Urothelium cell line (cell line): ENCODE results near the gene RPEL1.
"Not testable (repeated sequence)": the region's sequence is repeated elsewhere in the genome, so short reads cannot be mapped to it uniquely, and the experiment has no call there.

Experiments used
- DNase-seq: peaks from one replicate; pipeline ENCODE4 v3.0.0; 2011; ENCODE audit warnings: low spot score, mixed read lengths
- FAIRE-seq: peaks from 2 replicates; lab custom pipeline; 2011; peaks lifted over from hg19 to GRCh38; lab: Jason Lieb, UNC

The RPEL1 gene

DNA sequence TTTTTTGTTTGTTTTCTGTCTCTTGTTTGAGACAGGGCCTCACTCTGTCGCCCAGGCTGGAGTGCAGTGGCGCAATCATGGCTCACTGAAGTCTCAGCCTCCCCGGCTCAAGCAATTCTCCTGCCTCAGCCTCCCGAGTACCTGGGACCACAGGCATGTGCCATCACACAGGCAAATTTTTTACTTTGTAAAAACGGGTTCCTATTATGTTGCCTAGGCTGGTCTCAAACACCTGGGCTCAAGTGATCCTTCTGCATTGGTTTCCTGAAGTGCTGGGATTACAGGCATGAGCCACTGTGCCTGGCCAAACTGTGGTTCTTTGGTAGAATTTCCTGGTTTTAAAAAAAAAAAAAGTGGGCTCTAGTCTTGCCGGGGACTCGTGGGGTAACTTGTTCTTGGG, at the start of gene RPEL1:
Gene RPEL1, plus strand, starts transcription at position 301 of the 400 bp plus-strand sequence. CDS start 110 bp downstream, outside the sequence.
- FAIRE-seq, DNase-seq: not testable (repeated sequence)

DNA sequence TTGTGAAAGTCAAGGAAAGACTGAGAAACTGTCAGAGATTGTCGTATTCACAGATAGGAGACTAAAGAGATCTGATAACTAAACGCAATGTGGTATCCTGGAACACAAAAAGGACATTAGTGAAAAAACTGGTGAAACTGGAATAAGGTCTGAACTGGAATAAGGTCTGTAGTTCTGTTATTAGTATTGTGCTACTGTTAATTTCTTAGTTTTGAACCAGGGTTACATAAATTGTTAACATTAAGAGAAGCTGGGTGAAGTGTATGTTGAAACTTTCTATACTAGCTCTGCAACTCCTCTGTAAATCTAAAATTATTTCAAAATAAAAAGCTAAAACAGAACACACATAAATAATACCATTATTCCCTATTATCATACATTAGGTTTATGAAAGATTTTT, 49.2 kb upstream of the RPEL1 start:
- FAIRE-seq (no peak), DNase-seq (no peak)

DNA sequence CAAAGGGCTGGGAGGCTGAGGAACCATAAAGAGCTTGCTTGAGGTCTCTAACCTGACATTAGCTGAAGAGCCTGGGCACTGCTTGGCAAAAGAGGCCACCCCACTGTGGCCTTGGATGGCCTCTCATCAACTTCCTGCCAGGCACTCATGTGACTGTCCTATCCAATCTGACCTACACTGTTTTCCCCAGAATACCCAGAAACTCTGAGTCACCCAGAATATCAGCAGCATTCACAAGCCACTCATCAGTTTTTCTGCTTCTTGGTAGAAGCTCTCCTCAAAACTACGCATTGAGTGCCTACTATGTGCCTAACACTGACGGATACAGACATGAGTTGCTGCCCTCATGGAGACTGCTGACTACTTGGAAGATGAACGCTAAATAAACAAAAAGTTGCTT, 48.5 kb upstream of the RPEL1 start:
- DNase-seq (peak; percentile 57), FAIRE-seq (no peak)

DNA sequence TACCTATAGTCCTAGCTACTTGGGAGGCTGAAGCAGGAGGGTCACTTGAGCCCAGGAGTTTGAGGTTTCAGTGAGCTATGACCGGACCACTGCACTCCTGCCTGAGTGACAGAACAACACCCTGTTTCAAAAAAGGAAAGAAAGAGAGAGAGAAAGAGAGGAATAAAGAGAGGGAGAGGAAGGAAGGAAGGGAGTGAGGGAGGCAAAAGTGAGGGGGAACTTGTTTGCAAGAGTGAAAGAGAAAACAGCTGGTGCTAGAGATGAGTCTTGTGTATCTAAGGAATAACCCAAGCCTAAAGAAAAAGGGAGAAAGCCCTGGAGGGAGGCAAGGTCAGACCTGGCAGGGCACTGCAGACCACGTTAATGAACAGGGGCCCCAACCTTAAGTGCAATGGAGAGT, 47.8 kb upstream of the RPEL1 start:
- no peak for DNase-seq
- no peak for FAIRE-seq

DNA sequence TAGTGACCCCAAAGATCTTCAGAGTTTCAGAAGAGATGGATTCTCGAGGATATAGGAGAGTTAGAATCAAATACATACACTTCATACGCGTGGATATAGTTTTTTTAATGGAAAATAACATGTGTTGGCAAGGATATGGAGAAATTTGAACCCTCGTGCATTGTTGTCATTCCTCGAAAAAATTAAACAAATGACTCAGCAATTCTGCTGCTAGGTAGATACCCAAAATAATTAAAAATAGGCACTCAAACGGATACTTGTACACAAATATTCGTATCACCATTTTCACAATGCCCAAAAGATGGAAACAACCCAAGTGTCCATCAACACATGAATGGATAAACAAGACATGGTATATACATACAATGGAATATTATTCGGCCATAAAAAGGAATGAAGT, 47.0 kb upstream of the RPEL1 start:
- DNase-seq (no peak), FAIRE-seq (no peak)

DNA sequence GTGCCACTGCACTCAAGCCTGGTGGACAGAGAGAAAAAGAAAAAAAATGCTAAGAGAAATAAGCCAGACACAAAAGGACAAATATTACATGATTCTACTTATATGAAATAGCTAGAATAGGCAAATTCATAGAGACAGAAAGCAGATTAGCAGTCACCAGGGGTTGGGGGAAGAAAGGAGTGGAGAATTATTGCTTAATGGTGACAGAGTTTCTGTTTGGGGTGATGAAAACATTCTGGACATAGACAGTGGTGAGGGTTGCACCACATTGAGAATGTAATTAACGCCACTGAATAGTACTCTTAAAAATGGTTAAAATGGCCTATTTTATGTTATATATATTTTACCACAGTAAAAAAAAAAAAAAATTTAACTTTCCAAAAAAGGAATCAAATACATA, 46.2 kb upstream of the RPEL1 start:
- DNase-seq (no peak), FAIRE-seq (no peak)

DNA sequence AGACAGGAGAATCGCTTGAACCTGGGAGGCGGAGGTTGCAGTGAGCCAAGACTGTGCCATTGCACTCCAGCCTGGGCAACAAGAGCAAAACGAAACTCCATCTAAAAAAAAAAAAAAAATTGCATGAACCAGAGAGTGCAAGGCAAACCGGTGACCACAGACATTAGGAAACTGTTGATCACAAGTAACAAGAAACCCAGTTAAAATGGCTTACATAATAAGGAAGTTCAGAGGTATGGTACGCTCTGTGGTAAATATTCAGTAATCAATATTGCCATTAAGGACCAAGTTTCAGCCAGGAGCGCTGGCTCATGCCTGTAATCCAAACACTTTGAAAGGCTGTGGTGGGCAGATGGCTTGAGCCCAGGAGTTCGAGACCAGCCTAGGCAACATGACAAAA, 43.4 kb upstream of the RPEL1 start:
- DNase-seq = no peak
- no peak for FAIRE-seq

DNA sequence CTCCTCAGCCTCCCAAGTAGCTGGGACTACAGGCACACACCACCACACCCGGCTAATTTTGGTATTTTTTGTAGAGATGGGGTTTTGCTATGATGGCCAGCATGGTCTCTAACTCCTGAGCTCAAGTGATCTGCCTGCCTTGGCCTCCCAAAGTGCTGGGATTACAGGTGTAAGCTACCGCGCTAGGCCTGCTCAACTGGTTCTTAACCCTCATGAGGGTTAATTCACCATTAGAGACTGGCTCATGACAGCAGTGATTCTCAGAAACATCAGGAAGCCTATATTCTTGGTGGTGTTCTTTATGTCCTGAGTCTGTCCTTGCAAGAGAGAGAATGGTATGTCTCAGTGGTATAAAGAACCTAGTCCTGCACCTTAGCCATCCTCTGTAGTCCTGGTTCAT, 42.2 kb upstream of the RPEL1 start:
- no peak for FAIRE-seq
- DNase-seq = no peak

DNA sequence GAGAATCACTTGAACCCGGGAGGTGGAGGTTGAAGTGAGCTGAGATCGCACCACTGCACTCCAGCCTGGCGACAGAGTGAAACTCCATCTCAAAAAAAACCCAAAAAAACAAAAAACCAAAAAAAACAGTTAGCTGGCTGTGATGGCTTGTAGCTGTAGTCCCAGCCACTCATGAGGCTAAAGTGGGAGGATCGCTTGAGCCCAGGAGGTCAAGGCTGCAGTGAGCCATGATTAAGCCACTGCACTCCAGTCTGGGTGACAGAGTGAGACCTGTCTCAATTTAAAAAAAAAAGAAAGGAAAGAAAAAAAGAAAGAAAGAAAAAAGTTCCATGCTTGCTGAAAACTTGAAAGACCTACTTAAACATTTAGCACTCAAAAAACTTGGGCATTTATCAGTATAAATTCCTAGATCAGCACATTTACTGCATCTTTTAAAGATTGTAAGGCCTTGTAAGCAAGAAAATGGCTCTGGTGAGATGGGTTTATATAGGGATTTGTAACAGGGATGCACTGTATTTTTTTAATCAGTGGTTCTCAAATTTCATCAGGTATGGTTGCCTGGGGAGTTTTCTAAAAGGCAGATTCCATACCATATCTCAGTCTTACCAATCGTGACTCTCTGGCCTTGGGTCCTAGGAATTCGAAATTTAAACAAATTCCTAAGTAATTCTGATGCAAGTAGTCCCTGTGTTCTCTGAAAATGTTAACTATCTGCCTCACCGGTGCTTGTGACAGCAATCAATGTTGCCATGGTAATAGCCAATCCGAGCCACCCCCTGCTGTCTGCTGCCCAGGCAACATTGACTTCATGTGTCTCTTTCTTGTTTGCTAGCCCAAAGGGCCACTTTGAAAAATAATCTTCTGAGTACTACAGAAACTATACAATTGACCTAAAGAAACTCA, 41.1 kb upstream of the RPEL1 start:
- DNase-seq (no peak), FAIRE-seq (no peak)

DNA sequence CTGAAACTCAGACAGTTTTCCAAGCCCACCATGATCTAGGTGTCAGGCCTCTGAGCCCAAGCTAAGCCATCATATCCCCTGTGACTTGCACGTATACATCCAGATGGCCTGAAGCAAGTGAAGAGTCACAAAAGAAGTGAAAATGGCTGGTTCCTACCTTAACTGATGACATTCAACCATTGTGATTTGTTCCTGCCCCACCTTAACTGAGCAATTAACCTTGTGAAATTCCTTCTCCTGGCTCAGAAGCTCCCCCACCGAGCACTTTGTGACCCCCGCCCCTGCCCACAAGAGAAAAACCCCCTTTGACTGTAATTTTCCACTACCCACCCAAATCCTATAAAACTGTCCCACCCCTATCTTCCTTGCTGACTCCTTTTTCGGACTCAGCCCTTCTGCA, 40.3 kb upstream of the RPEL1 start:
- DNase-seq, FAIRE-seq: not testable (repeated sequence)

DNA sequence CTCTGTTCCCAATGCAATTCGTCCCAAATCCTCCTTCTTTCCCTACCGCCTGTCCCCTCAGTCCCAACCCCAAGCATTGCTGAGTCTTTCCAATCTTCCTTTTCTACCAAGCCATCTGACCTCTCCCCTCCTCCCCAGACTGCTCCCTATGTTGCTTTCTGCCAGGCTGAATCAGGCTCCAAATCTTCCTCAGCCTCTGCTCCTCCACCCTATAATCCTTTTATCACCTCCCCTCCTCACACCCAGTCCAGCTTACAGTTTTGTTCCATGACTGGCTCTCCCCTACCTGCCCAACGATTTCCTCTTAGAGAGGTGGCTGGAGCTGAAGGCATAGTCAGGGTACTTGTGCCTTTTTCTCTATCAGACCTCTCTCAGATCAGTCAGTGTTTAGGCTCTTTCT, 39.0 kb upstream of the RPEL1 start:
- not testable (repeated sequence) for DNase-seq, FAIRE-seq

DNA sequence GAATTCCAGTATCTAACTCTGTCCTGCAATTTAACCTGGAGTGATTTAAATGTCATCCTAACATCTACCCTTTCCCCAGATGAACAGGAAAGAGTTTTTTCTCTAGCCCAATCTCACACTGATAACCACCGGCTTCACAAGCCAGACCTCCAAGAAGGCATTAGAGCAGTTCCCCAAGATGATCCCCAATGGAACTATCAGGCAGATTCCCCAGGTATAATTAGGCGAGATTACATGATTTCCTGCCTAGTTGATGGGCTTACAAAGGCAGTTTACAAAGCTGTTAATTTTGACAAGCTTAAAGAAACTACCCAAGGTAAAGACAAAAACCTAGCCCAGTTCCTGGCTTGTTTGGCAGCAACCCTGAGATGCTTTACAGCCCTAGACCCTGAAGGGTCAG, 38.5 kb upstream of the RPEL1 start:
- DNase-seq (no peak), FAIRE-seq (no peak)

DNA sequence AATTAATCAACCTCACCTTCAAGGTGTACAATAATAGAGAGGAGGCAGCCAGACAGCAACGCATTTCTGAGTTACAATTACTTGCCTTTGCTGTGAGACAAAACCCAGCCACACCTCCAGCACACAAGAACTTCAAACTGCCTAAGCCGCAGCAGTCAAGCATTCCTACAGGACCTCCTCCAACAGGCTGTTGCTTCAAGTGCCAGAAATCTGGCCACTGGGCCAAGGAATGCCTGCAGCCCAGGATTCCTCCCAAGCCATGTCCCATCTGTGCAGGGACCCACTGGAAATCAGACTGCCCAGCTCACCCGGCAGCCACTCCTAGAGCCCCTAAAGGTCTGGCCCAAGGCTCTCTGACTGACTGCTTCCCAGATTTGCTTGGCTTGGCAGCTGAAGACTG, 38.0 kb upstream of the RPEL1 start:
- DNase-seq, FAIRE-seq: not testable (repeated sequence)

DNA sequence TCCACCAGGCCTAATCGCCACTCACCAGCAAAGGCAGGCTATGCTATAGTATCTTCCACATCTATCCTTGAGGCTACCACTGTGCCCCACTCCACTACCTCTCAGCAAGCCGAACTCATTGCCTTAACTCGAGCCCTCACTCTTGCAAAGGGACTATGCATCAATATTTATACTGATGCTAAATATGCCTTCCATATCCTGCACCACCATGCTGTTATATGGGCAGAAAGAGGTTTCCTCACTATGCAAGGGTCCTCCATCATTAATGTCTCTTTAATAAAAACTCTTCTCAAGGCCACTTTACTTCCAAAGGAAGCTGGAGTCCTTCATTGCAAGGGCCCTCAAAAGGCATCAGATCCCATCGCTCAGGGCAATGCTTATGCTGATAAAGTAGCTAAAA, 35.4 kb upstream of the RPEL1 start:
- DNase-seq, FAIRE-seq: not testable (repeated sequence)

DNA sequence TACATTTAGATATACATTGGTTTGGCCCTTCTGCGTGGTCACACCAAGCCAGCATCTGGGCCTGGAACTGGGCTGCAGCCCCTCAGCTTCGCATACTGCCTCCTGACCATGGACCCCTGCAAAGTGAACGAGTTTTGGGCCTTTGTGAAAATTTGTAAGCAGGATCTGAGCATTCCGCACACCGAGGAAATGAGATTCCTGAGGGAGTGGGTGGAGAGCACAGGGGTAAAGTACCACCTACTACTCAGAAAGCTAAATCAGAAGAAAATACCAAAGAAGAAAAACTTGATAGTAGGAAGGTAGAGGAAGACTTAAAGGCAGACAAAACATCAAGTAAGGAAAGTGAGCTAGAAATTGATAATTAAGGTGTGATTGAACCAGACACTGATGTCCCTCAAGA, 30.1 kb upstream of the RPEL1 start:
- DNase-seq (no peak), FAIRE-seq (no peak)

DNA sequence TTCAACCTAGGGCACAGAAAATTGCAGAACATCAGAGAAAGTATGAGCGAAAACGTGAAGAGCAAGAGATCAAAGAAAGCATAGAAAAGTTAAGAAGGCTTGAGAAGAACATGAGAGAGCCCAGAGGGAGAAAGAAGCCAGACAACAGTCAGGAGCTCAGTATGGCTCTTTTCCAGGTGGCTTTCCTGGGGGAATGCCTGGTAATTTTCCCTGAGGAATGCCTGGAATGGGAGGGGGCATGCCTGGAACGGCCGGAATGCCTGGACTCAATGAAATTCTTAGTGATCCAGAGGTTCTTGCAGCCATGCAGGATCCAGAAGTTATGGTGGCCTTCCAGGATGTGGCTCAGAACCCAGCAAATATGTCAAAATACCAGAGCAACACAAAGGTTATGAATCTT, 29.3 kb upstream of the RPEL1 start:
- FAIRE-seq, DNase-seq: not testable (repeated sequence)

DNA sequence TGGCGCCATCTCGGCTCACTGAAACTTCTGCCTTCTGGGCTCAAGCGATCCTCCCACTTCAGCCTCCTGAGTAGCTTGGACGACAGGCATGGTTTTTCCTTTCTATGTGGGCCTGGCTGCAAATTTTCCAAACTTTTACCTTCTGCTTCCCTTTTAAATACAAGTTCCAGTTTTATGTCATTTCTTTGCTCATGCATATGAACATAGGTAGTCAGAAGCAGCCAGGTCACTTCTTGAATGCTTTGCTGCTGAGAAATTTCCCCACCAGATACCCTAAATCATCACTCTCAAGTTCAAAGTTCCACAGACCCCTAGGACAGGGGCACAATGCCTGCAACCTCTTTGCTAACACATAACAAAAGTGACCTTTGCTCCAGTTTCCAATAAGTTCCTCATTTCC, 21.6 kb upstream of the RPEL1 start:
- no peak for DNase-seq
- FAIRE-seq = no peak

DNA sequence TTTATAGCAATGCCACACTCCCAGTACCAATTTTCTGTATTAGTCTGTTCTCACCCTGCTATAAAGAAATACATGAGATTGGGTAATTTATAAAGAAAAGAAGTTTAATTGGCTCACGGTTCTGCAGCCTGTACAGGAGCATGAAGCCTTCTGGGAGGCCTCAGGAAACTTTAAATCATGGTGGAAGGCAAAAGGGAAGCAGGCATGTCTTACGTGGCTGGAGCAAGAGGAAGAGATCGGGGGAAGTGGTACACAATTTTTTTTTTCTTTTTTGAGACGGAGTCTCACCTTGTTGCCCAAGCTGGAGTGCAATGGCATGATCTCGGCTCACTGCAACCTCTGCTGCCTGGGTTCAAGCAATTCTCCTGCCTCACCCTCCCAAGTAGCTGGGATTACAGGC, 21.0 kb upstream of the RPEL1 start:
- not testable (repeated sequence) for FAIRE-seq, DNase-seq

DNA sequence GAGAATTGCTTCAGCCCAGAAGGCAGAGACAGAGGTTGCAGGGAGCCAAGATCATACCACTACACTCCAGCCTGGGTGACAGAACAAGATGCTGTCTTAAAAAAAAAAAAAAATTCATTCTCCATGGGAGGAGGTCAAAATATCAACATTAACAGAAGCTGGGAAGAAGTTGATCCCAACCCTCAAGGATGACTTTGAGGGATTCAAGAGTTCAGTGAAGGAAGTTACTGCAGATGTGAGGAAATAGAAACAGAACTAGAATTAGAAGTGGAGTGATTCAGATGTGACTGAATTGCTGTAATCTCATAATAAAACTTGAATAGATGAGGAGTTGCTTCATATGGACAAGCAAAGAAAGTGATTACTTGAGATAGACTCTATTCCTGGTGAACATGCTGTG, 19.7 kb upstream of the RPEL1 start:
- no peak for DNase-seq
- FAIRE-seq = no peak

DNA sequence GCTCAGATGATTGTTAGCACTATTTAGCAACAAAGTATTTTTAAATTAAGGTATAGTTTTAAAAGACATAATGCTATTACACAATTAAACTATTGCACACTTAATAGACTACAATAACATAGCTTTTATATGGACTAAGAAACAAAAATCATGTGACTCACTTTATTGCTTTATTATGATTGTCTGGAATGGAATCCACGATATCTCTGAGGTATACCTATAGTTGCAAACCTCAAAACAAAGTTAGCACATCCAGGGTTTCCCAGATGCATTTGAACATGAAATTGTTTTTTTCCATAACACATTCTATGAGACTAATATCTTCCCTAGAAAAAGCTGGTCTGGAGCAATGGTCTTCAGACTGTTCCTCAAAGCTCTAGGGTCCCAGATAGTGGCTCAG, 18.3 kb upstream of the RPEL1 start:
- no peak for DNase-seq
- FAIRE-seq = no peak

DNA sequence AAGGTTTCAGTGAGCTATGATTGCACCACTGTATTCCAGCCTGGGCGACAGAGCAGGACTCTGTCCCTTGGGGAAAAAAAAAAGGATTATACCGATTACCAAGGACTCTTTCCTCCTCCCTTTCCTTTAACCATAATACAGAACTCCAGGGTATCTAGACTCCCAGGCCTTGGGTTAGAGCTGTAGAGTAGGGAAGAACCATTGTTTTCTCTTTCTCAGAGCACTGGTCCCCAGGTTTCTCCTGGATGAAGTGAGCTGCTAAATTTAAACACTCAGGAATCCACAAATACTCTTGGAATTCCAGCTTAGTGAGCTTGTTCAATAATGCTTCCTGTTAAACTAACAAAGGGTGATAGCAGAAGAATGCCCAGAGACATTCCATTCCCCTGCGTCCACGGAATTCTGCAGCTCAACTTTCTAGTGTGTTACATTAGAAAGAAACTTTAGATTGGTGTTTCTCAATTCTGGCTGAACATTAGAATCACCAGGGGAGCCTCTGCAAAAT, 14.6 kb upstream of the RPEL1 start:
- DNase-seq (peak; percentile 77), FAIRE-seq (no peak)

DNA sequence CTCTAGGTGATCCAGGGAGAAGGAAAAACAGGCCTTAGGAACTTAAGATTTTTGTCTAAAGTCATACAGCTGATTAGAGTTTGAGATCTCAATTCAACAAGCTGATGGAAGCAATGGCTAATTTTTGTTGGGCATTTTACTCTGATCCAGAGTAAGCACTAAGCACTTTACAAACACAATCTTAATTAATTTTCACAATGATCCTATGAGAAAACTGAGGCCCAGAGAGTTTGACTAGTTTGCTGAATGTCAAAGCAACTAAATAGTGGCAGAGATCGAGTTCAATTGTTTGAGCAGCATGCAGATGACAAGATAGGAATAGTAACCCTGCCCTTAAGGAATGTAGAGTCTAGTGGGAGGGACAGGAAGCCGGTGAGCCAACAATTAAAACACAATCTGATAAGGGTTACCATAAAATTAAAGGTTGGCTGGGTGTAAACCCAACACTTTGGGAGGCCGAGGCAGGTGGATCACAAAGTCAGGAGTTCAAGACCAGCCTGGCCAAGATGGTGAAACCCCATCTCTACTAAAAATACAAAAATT, 13.5 kb upstream of the RPEL1 start:
- FAIRE-seq (no peak), DNase-seq (no peak)
